Retina (tissue), 1 donor: ENCODE results near the gene FAT1.

ENCODE experiments used
- DNase-seq: peaks from one replicate; pipeline ENCODE4 v3.0.0-alpha.2; 2016

The FAT1 gene

DNA sequence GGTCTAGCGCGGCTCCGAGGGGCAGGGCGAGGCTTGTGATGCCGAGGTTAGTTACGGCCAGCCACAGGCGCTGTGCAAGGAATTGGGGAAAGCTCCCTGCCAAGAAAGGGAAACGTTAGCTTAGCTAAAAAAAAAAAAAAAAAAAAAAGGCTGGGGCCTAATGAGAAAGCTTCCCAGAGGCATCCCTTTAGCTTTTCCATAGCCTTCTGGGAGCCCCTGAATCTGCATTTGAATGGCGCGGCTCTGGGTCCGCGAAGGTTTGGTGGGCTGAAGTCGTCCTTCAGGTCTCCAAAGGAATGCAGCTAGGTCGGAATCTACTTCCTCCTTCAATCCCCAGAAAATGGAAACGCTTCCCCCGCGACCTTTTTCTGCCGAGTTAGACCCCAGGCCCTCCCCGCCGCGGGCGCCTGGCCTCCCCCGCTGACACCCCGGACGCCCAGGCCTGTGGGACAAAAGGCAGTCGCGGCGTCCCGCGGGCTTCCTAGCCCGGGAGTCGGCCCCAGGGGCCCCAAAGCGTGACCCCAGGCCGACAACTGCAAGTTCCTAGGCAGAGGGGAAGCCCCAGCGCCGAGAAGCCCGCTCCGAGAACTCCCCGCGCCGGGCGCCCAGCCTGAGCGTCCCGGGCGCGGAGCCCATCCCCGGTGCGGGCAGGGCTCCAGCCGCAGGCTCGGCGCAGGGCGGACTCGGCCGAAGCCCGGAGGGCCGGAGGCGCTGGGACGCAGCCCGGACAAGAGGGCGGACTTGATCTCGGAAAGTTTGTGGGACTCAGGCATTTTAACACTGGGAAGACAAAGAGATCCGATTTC is 605 bp upstream of the FAT1 start:
- DNase-seq, result peak; percentile 93

DNA sequence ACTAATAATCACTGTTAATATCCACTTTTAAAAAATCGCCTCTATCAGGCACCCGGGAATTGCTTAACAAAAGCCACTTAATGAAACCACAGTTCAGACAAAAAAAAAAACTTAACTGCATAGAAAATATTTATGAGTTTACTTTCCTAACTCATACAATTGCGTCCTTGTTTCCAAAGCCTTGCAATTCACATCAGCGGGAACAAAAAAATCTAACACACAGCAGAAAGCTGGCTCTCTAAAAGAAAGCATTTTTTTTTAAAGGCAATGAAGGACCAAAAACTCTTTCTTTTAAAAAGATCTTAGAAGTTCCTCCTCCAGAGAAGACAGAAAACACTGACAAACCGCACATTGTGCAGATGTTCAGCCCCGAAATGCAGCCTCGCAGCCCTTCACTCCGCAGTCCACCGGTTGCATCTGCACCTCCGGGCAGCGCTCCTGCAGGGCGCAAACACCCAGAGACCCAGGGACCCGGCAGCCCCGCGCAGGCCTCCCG is 812 bp downstream of the FAT1 start:
- no peak for DNase-seq

DNA sequence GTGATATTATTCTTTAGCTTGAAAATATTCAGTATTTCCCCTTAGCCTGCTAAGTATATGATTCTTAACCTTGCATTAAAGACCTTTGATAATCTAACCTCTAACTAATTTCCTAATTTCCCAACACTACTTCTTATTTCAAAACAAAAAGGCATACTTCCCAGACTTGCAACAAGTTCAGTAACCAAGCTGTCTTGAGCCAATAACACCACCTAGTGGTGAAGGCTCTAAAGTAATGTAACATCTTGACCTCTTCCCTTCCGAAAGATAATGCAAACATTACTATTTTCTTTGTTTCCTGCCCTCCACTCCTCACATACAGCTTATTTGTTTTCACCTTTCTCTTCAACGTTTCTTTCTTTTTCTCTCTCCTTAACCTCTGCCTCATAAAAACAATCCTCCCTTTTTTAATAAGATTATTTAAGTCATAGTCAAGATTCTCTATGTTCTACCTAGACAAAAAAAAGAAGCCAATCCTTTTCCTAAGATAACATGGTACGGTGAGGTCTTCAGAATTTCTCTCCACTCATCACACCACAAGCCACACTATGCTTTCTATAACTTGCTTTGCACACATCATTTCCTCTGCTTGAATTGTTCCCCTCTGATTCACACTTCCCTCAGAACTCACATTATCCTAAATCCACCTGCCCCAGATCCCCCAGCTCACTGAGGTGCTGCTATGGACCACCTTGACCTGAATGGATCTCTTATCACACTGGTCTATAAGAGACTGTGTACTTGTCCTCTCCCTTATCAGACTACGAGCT is 3.5 kb downstream of the FAT1 start:
- DNase-seq, result no peak

DNA sequence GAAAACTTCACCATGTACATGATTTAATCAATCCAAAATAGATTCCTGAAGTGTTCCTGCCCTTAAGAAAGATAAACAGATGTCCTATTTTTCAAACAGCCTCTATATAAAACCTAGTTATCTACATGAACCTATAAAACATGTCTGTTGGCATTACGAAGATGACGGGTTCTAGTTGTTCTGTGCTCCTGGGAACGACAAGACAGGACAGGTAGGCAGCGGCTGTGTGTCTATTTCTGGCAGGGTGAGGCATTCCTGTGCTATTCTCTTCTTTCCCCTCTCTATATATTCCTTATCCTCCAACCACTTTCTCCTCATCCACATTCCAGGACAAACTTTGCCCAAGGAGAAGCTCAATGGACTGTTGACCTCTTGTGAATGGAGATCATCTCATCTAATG is 6.1 kb downstream of the FAT1 start:
- DNase-seq, result no peak

DNA sequence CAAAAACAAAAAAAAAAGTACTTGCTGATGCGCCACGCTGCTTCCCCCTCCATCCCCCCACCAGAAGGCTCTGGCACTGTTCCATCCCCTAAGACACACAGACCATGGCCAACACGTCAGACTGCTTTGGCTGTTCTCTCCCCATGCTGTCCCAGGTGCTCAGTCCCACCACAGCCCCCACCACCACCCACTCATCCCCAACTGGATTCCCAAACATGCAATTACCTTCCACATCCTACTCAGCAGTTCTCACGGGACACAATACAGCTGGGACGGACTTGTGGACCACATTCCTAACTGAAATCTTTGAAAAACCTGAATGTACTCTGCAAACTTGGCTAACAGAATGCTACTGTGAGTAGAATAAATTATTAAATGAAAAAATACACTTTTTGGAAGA is 8.6 kb downstream of the FAT1 start:
- no peak for DNase-seq

DNA sequence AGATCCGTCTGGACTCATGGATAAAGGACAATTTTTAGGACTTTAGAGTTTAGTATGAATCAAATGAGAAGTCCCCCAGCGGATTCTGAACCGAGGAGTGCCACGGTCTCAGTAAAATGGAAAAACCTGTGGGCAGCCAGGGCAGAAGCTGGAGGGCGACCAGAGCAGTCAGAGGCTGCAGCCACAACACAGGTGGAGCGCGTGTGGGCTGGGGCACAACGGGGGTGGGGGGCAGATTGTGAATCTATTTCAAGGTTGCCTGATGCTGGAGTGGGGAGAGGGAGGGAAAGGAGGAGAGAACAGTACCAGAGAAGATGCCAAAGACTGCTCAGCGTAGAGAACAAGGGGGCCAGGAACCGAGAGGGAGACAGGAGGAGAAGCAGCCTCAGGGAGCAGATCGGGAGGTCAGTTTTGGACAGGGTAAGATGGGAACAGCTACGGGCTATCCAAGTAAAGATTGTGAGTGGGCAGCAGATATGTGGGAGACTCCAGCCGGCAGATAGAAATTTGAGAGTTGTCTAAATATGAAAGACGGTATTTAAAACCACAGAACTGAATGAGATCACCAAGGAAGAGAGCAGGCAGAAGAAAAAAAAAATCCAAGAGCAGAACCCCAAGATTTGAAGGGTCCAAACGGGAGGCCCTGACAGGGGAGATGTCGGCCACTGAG is 9.5 kb downstream of the FAT1 start:
- DNase-seq, result no peak

DNA sequence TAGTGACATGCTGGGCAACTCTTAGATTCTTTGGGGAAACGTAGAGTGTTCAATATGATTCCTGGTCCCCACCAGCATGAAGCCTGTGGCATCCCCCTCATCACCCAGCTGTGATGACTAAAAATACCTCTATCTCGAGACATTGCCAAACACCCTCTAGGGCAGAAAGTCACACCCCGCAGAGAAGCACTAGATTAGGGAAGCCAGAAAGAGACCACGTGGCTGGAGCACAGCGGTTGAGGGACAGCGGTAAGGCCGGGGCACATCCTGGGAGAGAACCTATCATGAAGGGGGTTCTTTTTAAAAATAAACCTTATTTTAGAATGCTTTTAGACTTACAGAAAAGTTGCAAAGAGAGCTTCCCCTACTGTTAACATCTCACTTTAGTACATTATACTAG is 11.0 kb downstream of the FAT1 start:
- no peak for DNase-seq

DNA sequence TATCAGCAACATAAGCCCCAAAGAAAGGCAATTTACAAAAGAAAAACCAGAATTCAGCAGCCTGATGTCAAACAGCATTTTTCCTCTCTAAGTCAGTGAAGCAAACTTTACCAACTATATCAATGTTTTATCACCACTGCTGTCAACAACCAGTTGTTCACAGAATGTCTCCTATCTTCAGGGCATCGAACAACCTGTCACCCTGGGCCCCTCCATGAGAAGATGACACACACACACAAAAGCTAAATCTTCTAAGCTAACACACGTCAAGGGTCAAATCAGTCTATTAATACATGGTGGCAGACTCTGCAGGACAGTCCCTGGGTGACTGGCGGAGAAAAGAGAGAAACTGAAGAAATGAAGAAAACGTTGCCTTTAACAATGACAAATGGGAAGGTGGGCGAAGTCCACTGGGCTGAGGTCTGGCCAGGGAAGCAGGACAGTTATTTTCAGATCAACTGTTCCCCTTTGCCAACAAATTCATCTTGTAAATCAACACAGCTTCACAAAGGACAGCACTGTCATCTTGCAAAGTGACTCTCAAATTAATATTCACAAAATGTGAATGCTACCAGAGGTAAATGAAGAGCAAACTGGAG is 13.0 kb downstream of the FAT1 start:
- peak; percentile 15 for DNase-seq

DNA sequence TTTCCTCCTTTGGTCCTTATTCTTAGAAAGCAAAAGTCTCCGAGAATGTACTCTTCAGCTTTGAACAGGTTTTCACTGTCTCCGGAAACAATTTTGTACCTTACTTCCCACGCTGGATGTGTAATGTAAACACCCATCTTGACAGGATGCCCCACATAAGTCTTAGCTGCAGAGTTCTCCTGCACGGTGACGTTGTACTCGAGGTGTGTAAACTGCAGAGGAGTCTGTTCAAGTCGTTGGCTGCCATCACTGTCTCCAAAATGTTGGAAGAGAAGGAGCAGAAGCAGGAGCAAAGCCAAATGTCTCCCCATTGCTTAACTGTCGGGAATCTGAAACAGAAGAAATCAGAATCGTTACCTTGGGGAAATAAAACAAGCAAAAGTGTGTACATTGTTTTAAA is 14.1 kb downstream of the FAT1 start:
- DNase-seq, result no peak

DNA sequence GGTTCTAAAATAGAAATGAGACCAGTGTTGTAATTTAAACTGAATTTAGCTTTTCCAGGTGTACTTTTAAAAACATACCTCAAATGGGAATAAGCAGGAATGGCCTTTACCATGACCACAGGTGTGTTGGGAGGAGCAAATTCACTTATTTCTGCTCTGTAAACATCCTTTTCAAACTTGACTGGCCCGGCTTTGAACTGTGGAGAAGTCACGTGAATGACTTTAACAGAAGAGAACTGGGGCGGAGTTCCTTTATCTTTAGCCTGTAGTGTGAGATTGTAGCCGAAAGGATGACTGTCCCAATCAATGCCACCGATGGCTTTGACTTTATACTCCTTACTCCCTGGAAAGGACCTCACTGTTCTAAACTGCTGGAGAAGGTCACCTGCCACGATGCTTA is 15.1 kb downstream of the FAT1 start:
- no peak for DNase-seq

DNA sequence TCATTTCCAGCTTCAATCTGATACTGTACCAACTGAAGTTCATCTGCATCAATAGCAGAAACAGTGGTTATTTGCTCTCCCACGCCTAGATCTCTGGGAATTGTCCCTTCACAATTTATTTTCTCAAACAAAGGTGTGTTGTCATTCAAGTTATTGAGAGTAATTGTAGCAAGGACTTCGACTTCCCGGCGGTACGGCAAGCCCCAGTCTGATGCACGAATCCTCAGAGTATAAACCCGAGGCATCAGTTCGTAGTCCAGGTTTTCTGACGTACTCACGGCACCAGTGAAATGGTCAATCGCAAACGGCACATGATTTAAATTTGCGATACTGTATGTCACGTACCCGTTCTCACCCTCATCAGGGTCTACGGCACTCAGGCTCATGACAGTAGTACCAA is 15.7 kb downstream of the FAT1 start:
- DNase-seq, result no peak

DNA sequence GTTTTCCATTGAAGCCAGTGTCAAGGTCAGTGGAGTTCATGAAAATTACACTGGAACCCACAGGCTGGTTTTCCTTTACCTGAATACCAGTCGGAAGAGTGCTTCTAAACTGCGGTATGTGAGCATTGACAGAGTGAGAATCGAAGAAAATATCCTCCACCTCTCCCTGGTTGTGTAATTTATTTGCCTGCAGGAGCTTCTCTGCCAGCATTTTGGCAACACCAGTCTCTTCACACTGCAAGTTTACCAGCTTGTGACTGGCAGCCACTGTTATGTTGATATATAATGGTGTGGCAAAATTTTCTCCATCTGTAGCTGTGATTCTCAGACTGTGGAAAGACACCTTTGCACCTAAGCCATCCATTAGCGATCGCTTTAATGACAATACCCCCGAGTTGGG is 16.1 kb downstream of the FAT1 start:
- DNase-seq, result no peak

DNA sequence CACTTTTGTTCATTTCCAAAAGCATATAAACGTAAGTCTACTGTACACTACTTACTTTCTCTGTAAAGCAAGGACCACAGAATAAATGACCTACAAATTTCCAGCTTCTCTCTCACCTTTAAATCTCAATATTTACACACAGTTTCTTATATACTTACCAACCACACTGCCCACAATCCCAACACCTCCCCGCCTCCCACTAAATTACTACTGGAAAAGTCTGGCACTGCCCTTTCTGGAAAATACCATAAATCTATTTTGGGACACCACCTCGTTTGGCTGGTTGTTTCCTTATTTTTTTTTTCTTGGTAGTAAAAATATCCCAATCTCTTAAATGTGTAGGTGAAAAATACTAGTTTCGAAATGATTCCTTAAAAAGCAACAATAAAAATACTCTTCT is 19.6 kb downstream of the FAT1 start:
- DNase-seq, result no peak

DNA sequence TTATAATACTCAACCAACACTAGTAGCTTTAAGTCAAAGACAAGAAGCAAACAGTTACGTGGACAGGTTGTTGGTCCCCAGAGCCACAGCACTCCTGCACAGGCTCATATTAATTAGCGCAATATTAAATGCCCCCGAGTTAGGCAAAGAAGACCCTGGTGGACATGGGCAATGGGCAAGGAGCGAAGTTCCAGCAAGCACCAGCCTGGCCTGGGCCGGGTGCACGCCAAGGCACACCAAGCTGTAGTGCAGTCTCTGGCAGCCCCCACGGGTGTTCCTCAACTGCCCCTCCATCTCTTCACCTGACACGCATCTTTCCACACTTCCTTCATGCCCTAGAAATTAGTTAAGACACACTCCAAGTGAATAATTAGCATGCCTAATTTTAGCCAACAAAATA is 20.1 kb downstream of the FAT1 start:
- DNase-seq, result no peak

DNA sequence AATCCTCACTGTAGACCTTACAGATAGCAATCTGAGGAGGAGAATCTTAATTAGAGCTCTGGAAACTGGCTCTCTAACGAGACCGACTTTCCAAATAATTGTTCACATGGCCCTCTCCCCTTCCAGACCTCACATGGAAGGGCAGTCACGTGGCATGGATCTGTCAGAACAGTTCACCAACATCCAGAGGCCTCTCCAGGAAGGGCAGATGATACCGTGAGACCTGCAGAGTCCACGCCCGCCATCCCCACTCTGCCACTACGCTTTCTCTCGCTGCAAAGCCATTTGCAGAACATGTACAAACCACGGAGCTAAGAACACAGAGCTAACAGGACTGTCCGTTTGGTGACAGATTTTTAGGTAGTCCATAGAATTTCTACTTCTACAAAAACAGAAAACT is 20.7 kb downstream of the FAT1 start:
- DNase-seq, result peak; percentile 46

DNA sequence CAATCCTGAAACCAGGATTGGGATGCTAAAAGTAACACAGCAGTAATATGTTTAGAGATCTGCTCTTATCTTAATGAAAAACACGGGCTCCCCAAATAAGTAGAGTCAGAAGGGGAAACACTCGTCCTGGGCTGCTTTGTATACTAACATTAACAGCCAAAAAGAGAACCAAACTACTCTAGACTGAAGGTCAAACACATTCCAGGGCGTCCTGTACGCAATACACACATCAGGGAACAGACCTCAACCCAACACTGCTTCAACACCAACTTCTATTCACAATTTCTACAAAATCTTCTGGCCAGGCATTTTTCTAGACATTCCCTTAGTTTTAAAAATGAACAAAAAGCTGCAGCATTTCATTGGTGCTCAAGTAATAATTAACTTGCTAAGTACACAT is 21.4 kb downstream of the FAT1 start:
- DNase-seq, result no peak

DNA sequence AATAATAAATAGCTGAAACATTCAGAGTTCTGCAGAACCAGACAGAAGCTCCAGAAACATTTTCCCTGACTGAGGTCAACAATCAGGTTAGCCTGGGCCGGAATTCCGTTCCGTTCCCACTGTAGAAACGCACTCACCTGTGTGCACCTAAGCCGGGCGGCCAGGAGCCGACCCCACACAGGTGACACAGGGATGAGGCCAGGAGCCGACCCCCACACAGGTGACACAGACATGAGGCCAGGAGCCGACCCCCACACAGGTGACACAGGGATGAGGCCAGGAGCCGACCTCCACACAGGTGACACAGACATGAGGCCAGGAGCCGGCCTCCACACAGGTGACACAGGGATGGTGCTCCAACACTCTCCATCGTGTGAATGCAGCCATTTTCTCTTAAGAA is 21.9 kb downstream of the FAT1 start:
- no peak for DNase-seq

DNA sequence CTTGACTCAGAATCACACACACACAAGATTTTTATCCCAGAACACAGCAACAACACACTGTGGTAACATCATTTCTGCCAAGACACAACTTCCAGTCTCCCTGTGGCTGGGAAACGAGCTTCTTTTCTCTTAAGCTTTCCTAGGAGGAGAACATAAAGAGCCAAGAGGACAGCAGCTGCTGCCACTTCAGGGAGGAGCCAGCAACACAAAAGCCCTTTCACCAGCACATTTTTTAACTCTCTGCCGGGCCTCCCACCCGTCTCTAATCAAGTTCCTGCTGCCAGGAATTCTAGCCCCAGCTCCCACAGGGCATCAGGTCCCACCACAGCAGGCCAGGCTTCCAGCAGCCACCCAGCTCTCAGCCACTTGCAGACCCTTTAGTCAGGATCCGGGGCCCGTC is 22.4 kb downstream of the FAT1 start:
- DNase-seq, result peak; percentile 84

DNA sequence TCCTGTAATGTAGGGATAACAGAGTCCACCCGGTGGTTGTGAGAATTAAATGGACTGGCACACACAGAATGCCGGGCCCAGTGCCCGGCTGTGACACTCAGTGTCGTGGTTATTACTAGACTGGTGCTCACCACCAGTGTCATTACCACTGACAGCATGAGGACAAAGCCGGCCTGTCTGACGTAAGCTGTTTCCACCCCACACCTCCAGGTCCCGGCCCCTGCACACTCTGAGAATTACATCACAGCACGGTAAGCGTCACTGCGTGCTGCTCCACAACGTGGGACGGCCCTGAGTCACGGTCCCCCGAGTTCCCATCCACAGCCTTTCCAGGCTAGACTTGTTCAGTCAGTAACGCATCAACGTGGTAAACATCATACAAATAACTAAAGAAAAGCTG is 22.9 kb downstream of the FAT1 start:
- no peak for DNase-seq

DNA sequence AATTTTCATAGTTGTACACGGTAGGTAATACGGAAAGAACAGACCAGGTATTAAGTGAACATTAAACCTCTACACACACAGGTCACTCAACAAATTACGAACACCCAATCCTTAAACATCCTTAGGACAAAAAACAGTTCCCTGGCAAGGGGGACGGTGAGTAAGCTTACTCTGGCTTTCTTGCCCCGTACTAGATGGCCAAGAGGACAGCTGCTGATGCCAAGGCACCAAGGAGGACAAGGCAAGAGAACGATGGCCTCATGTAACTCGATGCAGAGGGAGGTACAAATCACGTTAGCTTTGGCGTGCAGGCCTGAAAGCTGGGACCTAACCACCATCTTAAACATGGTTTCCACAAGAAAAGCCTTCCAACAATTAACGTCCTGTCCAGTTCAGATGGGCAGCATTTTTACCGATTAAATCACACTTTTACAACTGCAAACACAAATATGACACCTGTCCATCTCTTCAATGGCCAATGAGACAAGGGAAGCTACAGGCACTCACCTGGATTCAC is 23.7 kb downstream of the FAT1 start:
- no peak for DNase-seq

DNA sequence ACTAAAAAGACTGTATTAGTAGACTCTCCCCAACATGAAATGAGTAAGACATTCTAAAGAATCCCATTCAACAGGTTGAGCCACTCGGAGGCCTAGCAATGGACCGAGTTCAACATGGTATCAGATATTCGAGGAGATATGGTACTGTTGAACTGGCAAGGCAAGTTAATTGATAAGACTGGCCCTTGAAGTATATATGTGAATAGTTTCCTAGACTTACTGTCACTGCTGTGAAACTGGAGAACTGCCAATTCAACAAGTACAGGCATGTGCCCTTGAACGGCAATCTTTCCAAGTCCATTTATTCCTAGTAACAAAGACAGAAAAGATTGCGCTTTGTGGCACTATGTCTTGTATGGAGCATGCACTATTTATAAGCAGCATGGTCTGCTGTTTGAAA is 24.4 kb downstream of the FAT1 start:
- no peak for DNase-seq

DNA sequence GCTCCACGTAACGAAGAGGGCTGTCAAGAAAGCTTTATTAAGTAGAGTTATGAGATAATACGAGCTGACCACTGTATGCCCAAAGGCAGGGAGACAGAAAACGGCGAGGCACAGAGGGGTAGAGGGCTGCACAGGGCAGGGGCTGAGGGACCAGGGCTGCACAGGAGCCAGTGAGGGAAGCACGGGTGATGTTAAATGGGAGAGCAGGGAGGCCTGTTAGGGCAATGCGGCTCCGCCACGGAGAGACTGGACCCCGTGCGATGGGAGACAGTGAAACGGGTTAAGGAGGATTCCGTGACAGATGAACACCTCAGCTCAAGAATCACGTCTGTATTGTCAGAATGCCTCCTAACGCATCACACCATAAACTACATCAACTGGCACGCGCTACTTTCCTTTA is 25.1 kb downstream of the FAT1 start:
- no peak for DNase-seq

DNA sequence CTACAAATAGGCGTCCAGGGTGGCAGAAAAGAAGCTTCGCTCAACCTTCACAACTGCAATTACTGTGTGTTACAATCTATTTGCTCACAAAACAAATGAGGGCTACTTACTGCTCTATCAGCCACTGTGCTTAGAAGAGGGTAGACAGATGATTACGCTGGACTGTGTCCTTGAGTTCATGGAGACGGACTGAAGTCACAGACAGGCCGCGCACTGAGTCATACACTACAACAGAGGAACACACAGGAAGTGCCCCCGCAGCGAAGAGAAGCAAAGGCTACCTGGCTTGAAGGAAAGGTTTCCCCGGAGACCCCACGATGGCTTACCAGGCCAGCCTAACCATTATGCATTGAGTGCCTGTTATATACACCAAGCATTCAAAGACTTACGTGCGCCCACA is 25.6 kb downstream of the FAT1 start:
- no peak for DNase-seq
